GM19467 (cell line): ENCODE measurements around the gene CUL4A.
"Not testable (repeated sequence)": the region's sequence is repeated elsewhere in the genome, so short reads cannot be mapped to it uniquely, and the experiment has no call there.

Source experiments
- ATAC-seq: cut with Tn5 transposase; IDR thresholded peaks from one replicate; pipeline ENCODE4 v1.9.1; 2021; ENCODE audit warnings: mild to moderate bottlenecking, moderate library complexity; ENCODE audit not compliant: unreplicated experiment

The CUL4A gene

GRCh38 chr13:113233101-113233500, 23.7 kb downstream of the CUL4A start:
- no peak for ATAC-seq

- no peak for ATAC-seq
Measured at GRCh38 chr13:113238536-113238935, 29.1 kb downstream of the CUL4A start.

GRCh38 chr13:113239357-113239756, 29.9 kb downstream of the CUL4A start:
- ATAC-seq, result no peak

GRCh38 chr13:113239986-113240385, 30.6 kb downstream of the CUL4A start:
- no peak for ATAC-seq

GRCh38 chr13:113241623-113242022, 32.2 kb downstream of the CUL4A start:
- ATAC-seq, result not testable (repeated sequence)

- ATAC-seq, result no peak
Measured at GRCh38 chr13:113243847-113244246, 34.4 kb downstream of the CUL4A start.

- no peak for ATAC-seq
Measured at GRCh38 chr13:113245849-113246796, 36.7 kb downstream of the CUL4A start.

- ATAC-seq, result no peak
Measured at GRCh38 chr13:113252516-113253095, 43.2 kb downstream of the CUL4A start.

- not testable (repeated sequence) for ATAC-seq
Measured at GRCh38 chr13:113257908-113258307, 48.5 kb downstream of the CUL4A start.

GRCh38 chr13:113258321-113259054, 49.1 kb downstream of the CUL4A start:
- ATAC-seq, result no peak

GRCh38 chr13:113260996-113261395, 51.6 kb downstream of the CUL4A start:
- ATAC-seq, result no peak

GRCh38 chr13:113263016-113263415, 53.6 kb downstream of the CUL4A start:
- not testable (repeated sequence) for ATAC-seq

- ATAC-seq, result no peak
Measured at GRCh38 chr13:113267642-113268405, 58.4 kb downstream of the CUL4A start.

- ATAC-seq, result no peak
Measured at GRCh38 chr13:113272031-113272430, 62.6 kb downstream of the CUL4A start.

- no peak for ATAC-seq
Measured at GRCh38 chr13:113272701-113273181, 63.3 kb downstream of the CUL4A start.

- no peak for ATAC-seq
Measured at GRCh38 chr13:113273321-113273720, 63.9 kb downstream of the CUL4A start.

GRCh38 chr13:113273851-113274590, 64.6 kb downstream of the CUL4A start:
- ATAC-seq, result no peak

GRCh38 chr13:113274721-113275120, 65.3 kb downstream of the CUL4A start:
- ATAC-seq, result no peak

- no peak for ATAC-seq
Measured at GRCh38 chr13:113275387-113275786, 66.0 kb downstream of the CUL4A start.

- ATAC-seq, result no peak
Measured at GRCh38 chr13:113280126-113280525, 70.7 kb downstream of the CUL4A start.
